HepG2 (cell line): ENCODE data around the gene ASCL2. TPM values are rescaled to one million over a fixed set of nuclear protein-coding genes. Genes with fewer than 3 reads are reported as not detected.

ENCODE experiments used
- ATAC-seq: fragments of 200-7000 bp; cut with Tn5 transposase; 3 replicates; pipeline ENCODE4 v1.9.1; 2020; ENCODE audit warnings: mild to moderate bottlenecking, moderate library complexity
- BruUV-seq: library from RNA; stranded (reverse); fragments of 400-500 nt; replicated peaks from 2 replicates; lab custom pipeline; 2021; lab: Mats Ljungman, UMichigan
- CTCF ChIA-PET: fragments of 300-600 bp; formaldehyde crosslinking; extraction: SDS; loops from one replicate; lab custom pipeline; 2021; ENCODE audit warnings: low total read pairs, inconsistent platforms, low intra/inter-chr PET ratio; lab: Yijun Ruan, JAX
- POLR2A ChIA-PET: fragments of 350-600 bp; sonication (Branson Sonifier 250); formaldehyde crosslinking; loops from one replicate; lab custom pipeline; 2020; ENCODE audit warnings: antibody characterized with exemption, inconsistent platforms; lab: Yijun Ruan, JAX
- DNase-seq: peaks from one replicate; pipeline ENCODE4 v3.0.0-alpha.2; 2015; ENCODE audit warnings: low spot score
- FAIRE-seq: peaks from 3 replicates; lab custom pipeline; 2011; peaks lifted over from hg19 to GRCh38; lab: Jason Lieb, UNC
- H2AFZ ChIP-seq: one replicate; pipeline ENCODE4 v1.6.1; 2011; ENCODE audit warnings: low read length, inconsistent platforms
- H3K27ac ChIP-seq: fragments of 300-600 bp; 3 replicates; pipeline ENCODE4 v1.8.0; 2011; ENCODE audit warnings: mixed run types, mild to moderate bottlenecking, mixed read lengths, low read length, inconsistent platforms; ENCODE audit not compliant: insufficient read depth; ENCODE audit errors: extremely low read length
- H3K27me3 ChIP-seq, 2 experiments: fragments of 200-600 bp in 1 of 2; 2 replicates in 1 of 2; 3 replicates in 1 of 2; pipeline versions ENCODE4 v1.6.0 to v1.8.0; 2011; ENCODE audit warnings: low read length in 2 of 2, mild to moderate bottlenecking in 2 of 2, moderate library complexity in 2 of 2, inconsistent platforms in 1 of 2; ENCODE audit not compliant: insufficient read depth in 2 of 2, control insufficient read depth in 1 of 2
- H3K36me3 ChIP-seq, 2 experiments: fragments of 200-600 bp in 1 of 2; replicated peaks in 1 of 2; 2 replicates in 1 of 2; 3 replicates in 1 of 2; pipeline versions ENCODE4 v1.5.1 to v1.8.0; 2011; ENCODE audit warnings: low read length in 2 of 2, inconsistent platforms in 1 of 2; ENCODE audit not compliant: insufficient read depth in 2 of 2, control insufficient read depth in 1 of 2
- H3K4me1 ChIP-seq: 2 replicates; pipeline ENCODE4 v1.5.1; 2012; ENCODE audit warnings: low read length, inconsistent platforms; ENCODE audit not compliant: insufficient read depth
- H3K4me2 ChIP-seq: 2 replicates; pipeline ENCODE4 v1.6.0; 2011; ENCODE audit warnings: low read depth, low read length, inconsistent platforms
- H3K4me3 ChIP-seq, 3 experiments: fragments of 200-600 bp in 1 of 3; sonication (generic), shearing (Covaris generic) in 1 of 3; replicated peaks in 1 of 3; 2 replicates each; pipeline ENCODE4 v1.5.1; 2011 to 2016; ENCODE audit warnings: low read length in 3 of 3, inconsistent platforms in 2 of 3, low read depth in 2 of 3, mild to moderate bottlenecking in 2 of 3, control low read depth in 1 of 3, mixed read lengths in 1 of 3; ENCODE audit not compliant: insufficient read depth in 1 of 3
- H3K79me2 ChIP-seq: one replicate; pipeline ENCODE4 v1.6.1; 2011; ENCODE audit warnings: low read length, inconsistent platforms; ENCODE audit not compliant: insufficient read depth
- H3K9ac ChIP-seq: 2 replicates; pipeline ENCODE4 v1.6.0; 2011; ENCODE audit warnings: mild to moderate bottlenecking, low read depth, low read length, inconsistent platforms; ENCODE audit not compliant: insufficient read depth
- H3K9me3 ChIP-seq: 2 replicates; pipeline ENCODE4 v1.5.1; 2012; ENCODE audit warnings: mild to moderate bottlenecking, low read length
- H4K20me1 ChIP-seq: 2 replicates; pipeline ENCODE4 v1.6.0; 2011; ENCODE audit warnings: inconsistent platforms, mild to moderate bottlenecking, low read length, moderate library complexity; ENCODE audit not compliant: insufficient read depth
- FOXP1 ChIP-seq, 2 experiments: fragments of 450-650 bp in 1 of 2; IDR thresholded peaks; 2 replicates each; pipeline ENCODE4 v1.6.1; 2017 to 2018; ENCODE audit warnings: antibody characterized with exemption in 1 of 2
- IKZF1 ChIP-seq: fragments of 450-650 bp; IDR thresholded peaks from 2 replicates; pipeline ENCODE4 v1.7.1; 2016
- JUND ChIP-seq: sonication (generic); formaldehyde crosslinking; IDR thresholded peaks from 2 replicates; pipeline ENCODE4 v1.8.0; 2022; ENCODE audit warnings: mild to moderate bottlenecking, missing genetic modification reagents
- KDM5B ChIP-seq: sonication (generic); formaldehyde crosslinking; IDR thresholded peaks from 2 replicates; pipeline ENCODE4 v1.4.0; 2020; ENCODE audit warnings: missing genetic modification reagents, mild to moderate bottlenecking, borderline replicate concordance
- NBN ChIP-seq: fragments of 450-650 bp; conservative IDR thresholded peaks from 2 replicates; pipeline ENCODE4 v1.6.1; 2017
- PAX8 ChIP-seq: sonication (generic); formaldehyde crosslinking; IDR thresholded peaks from 2 replicates; pipeline ENCODE4 v1.8.0; 2022; ENCODE audit warnings: mild to moderate bottlenecking, missing genetic modification reagents, borderline replicate concordance
- SNAPC2 ChIP-seq: sonication (generic); formaldehyde crosslinking; IDR thresholded peaks from 2 replicates; pipeline ENCODE4 v1.8.1; 2022; ENCODE audit warnings: mild to moderate bottlenecking, missing genetic modification reagents
- YEATS4 ChIP-seq: sonication (generic); formaldehyde crosslinking; IDR thresholded peaks from 2 replicates; pipeline ENCODE4 v1.4.0; 2020; ENCODE audit warnings: missing genetic modification reagents, borderline replicate concordance
- ZKSCAN8 ChIP-seq: IDR thresholded peaks from 2 replicates; pipeline ENCODE4 v1.6.1; 2016; ENCODE audit warnings: borderline replicate concordance, missing genetic modification reagents, missing compliant biosample characterization
- ZNF331 ChIP-seq: sonication (generic); formaldehyde crosslinking; IDR thresholded peaks from 2 replicates; pipeline ENCODE4 v1.4.0; 2020; ENCODE audit warnings: missing genetic modification reagents
- ZNF34 ChIP-seq: sonication (generic); formaldehyde crosslinking; IDR thresholded peaks from 2 replicates; pipeline ENCODE4 v1.4.0; 2020; ENCODE audit warnings: mild to moderate bottlenecking, missing genetic modification reagents, borderline replicate concordance
- ZNF724P ChIP-seq: sonication (generic); formaldehyde crosslinking; IDR thresholded peaks from 2 replicates; pipeline ENCODE4 v1.8.0; 2022; ENCODE audit warnings: missing genetic modification reagents, borderline replicate concordance
- ZNF776 ChIP-seq: sonication (generic); formaldehyde crosslinking; IDR thresholded peaks from 2 replicates; pipeline ENCODE4 v1.4.0; 2020; ENCODE audit warnings: mild to moderate bottlenecking, missing genetic modification reagents
- whole genome bisulfite sequencing: methylation state at CpG from one replicate; pipeline ENCODE4 v1.1.6; 2017; ENCODE audit warnings: low lambda C conversion rate; 5-methylcytosine and 5-hydroxymethylcytosine counted together
- in situ Hi-C: cut with HindIII; loops from 2 replicates; pipeline ENCODE4 v1.10.0; 2017; ENCODE audit warnings: low pct_unique_long_range_greater_than_20kb; ENCODE audit not compliant: extremely low pct_ligation_motif_present
- intact Hi-C: fragments of 100-400 bp; cut with micrococcal nuclease; formaldehyde crosslinking; loops from one replicate; pipeline ENCODE4 v1.10.0; 2022; ENCODE audit not compliant: unreplicated experiment
- polyA plus RNA-seq, 8 experiments: library from polyadenylated mRNA; depleted of rRNA in 3 of 8; stranded (reverse) in 7 of 8; unstranded in 1 of 8; fragments of >200 nt; fragmentation: Illumina TruSeq in 4 of 8; extraction: Trizol in 4 of 8; gene quantifications; 2 replicates each; pipeline versions ENCODE4 v1.2.1 to v1.2.3, GENCODE V29; 2011 to 2016; ENCODE audit warnings: low read depth in 4 of 8, missing spikeins in 1 of 8, mixed read lengths in 1 of 8; ENCODE audit not compliant: insufficient read depth in 1 of 8
- total RNA-seq, 5 experiments: library from RNA; depleted of rRNA; stranded (reverse); fragments of >200 nt; fragmentation: Illumina TruSeq; extraction: Trizol; gene quantifications; 2 replicates each; pipeline ENCODE4 v1.2.3, GENCODE V29; 2016; ENCODE audit warnings: low read depth in 1 of 5
- TF ChIP-seq, protein P1 (sequence below): sonication (generic); formaldehyde crosslinking; IDR thresholded peaks from 2 replicates; pipeline ENCODE4 v1.8.0; 2022; ENCODE audit warnings: missing genetic modification reagents, mild to moderate bottlenecking, borderline replicate concordance
- TF ChIP-seq, protein P2 (sequence below): sonication (generic); formaldehyde crosslinking; IDR thresholded peaks from 2 replicates; pipeline ENCODE4 v1.4.0; 2020; ENCODE audit warnings: missing genetic modification reagents
- TF ChIP-seq, protein P3 (sequence below): sonication (generic); formaldehyde crosslinking; IDR thresholded peaks from 2 replicates; pipeline ENCODE4 v1.8.0; 2023; ENCODE audit warnings: mild to moderate bottlenecking, missing genetic modification reagents
- TF ChIP-seq, protein P4 (sequence below): sonication (generic); formaldehyde crosslinking; conservative IDR thresholded peaks from 2 replicates; pipeline ENCODE4 v1.4.0; 2020; ENCODE audit warnings: missing genetic modification reagents

Gene ASCL2
- total and polyA plus RNA-seq, 2 of the 13 experiments (the other 11 are each of a cell fraction or from before 2014, with no cell fraction given) = 0.07 TPM; not detected in 1

DNA sequence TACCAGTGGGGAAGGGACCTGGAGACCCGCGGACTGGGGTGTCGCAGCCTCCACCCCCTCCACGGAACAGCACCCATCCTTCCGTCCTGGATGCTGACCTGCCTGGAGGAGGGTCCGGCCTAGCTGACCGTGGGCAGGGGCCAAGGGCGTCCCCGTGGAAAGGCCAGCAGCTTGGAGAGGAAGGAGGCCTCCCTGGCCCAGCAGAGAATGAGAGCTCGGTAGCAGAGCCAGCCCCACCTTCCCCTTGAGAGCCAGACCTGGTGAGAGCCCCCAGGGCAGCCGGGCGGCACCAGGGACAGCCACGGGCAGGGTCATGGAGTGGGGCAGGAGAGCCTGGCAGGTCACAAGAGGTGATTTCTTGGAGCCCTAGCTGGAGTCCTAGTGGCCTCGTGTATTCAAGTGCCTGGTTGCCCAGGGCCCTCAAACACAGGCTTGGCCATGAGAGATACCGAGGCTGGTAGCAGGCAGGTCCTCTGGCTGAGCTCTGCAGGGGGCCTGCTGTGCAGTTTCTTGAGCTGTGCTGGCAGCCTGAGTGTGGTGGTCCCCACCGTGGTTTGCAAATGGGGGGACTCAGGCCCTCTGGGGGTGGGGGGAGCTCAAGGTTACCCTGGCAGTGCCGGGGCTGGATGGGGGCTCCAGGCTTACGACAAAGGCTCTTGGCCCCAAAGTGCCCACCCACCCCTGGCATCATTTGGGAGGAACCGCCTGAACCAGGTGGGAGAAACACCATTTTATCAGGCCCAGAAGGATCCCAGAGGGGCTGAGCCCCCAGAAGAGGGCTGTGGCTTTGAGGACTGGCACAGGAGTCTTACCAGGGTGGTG, 39.1 kb upstream of the ASCL2 start:
- no peaks in the 10 kb centered on the region for H3K9me3 ChIP-seq
- in situ Hi-C loops = loop anchor here (5.0 kb wide), 2 partner anchors 108 to 218 kb away; no protein-coding TSS in a partner anchor
- H3K9ac ChIP-seq = no peak overlapping the region
- no peak for ATAC-seq
- intact Hi-C loops = loop anchor here (10.0 kb wide), 1 partner anchor 225 kb away; no protein-coding TSS in a partner anchor
- H3K79me2 ChIP-seq = no peaks in the 10 kb centered on the region
- no TSS peak for BruUV-seq
- H3K4me3 ChIP-seq = no peak overlapping the region
- WGBS = 0% methylated on average over 1 of the region's 19 CpGs
- FAIRE-seq = no peak
- no peak for DNase-seq
- H3K27ac ChIP-seq = no peak overlapping the region
- TF ChIP-seq NBN (no peak), KDM5B (CRISPR knock-in tag) (no peak), YEATS4 (CRISPR knock-in tag) (no peak), SNAPC2 (CRISPR knock-in tag) (no peak), IKZF1 (no peak), ZNF34 (CRISPR knock-in tag) (no peak), JUND (CRISPR knock-in tag) (no peak), ZNF776 (CRISPR knock-in tag) (no peak), PAX8 (CRISPR knock-in tag) (no peak), ZNF331 (CRISPR knock-in tag) (no peak), ZKSCAN8 (no peak), FOXP1 (IDR thresholded peaks at IDR 0.05) (no peak), FOXP1 (CRISPR knock-in tag; IDR thresholded peaks at IDR 0.05) (no peak), ZNF724P (CRISPR knock-in tag) (no peak)
- TF ChIP-seq, protein P1, sequence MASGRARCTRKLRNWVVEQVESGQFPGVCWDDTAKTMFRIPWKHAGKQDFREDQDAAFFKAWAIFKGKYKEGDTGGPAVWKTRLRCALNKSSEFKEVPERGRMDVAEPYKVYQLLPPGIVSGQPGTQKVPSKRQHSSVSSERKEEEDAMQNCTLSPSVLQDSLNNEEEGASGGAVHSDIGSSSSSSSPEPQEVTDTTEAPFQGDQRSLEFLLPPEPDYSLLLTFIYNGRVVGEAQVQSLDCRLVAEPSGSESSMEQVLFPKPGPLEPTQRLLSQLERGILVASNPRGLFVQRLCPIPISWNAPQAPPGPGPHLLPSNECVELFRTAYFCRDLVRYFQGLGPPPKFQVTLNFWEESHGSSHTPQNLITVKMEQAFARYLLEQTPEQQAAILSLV = no peak
- TF ChIP-seq, protein P2, sequence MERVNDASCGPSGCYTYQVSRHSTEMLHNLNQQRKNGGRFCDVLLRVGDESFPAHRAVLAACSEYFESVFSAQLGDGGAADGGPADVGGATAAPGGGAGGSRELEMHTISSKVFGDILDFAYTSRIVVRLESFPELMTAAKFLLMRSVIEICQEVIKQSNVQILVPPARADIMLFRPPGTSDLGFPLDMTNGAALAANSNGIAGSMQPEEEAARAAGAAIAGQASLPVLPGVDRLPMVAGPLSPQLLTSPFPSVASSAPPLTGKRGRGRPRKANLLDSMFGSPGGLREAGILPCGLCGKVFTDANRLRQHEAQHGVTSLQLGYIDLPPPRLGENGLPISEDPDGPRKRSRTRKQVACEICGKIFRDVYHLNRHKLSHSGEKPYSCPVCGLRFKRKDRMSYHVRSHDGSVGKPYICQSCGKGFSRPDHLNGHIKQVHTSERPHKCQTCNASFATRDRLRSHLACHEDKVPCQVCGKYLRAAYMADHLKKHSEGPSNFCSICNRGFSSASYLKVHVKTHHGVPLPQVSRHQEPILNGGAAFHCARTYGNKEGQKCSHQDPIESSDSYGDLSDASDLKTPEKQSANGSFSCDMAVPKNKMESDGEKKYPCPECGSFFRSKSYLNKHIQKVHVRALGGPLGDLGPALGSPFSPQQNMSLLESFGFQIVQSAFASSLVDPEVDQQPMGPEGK = no peak
- TF ChIP-seq, protein P3, sequence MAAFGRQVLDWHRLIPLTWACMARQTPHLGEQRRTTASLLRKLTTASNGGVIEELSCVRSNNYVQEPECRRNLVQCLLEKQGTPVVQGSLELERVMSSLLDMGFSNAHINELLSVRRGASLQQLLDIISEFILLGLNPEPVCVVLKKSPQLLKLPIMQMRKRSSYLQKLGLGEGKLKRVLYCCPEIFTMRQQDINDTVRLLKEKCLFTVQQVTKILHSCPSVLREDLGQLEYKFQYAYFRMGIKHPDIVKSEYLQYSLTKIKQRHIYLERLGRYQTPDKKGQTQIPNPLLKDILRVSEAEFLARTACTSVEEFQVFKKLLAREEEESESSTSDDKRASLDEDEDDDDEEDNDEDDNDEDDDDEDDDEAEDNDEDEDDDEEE (CRISPR knock-in tag) = no peak
- TF ChIP-seq, protein P4, sequence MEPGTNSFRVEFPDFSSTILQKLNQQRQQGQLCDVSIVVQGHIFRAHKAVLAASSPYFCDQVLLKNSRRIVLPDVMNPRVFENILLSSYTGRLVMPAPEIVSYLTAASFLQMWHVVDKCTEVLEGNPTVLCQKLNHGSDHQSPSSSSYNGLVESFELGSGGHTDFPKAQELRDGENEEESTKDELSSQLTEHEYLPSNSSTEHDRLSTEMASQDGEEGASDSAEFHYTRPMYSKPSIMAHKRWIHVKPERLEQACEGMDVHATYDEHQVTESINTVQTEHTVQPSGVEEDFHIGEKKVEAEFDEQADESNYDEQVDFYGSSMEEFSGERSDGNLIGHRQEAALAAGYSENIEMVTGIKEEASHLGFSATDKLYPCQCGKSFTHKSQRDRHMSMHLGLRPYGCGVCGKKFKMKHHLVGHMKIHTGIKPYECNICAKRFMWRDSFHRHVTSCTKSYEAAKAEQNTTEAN (CRISPR knock-in tag) = no peak
- ChIA-PET CTCF (no interaction called here), POLR2A (no interaction called here)
- no peak overlapping the region for H2AFZ ChIP-seq
- H3K4me2 ChIP-seq = no peak overlapping the region
- H3K4me1 ChIP-seq = no peaks in the 10 kb centered on the region
- no peaks in the 10 kb centered on the region for H3K36me3 ChIP-seq
- no peaks in the 10 kb centered on the region for H4K20me1 ChIP-seq
- H3K27me3 ChIP-seq = peaks cover 9 to 26% of the 10 kb centered on the region in 2 experiments; a peak in 3 of 5 replicates
